SK-N-SH (cell line): ENCODE results near the gene WTAP. TPM values are rescaled to one million over a fixed set of nuclear protein-coding genes. Genes with fewer than 3 reads are reported as not detected.

Source experiments
- CTCF ChIA-PET: fragments of 300-600, 350-600 bp; formaldehyde crosslinking; extraction: SDS; loops from one replicate; lab custom pipeline; 2021; lab: Yijun Ruan, JAX
- POLR2A ChIA-PET: fragments of 350-600 bp; sonication (Branson Sonifier 250); formaldehyde crosslinking; extraction: SDS; loops from one replicate; lab custom pipeline; 2020; ENCODE audit warnings: antibody characterized with exemption, inconsistent platforms; lab: Yijun Ruan, JAX
- DNase-seq: peaks from one replicate; pipeline ENCODE4 v3.0.0; 2012
- H2AFZ ChIP-seq: fragments of 200-600 bp; sonication (generic); 2 replicates; pipeline ENCODE4 v1.8.1; 2016; ENCODE audit warnings: antibody characterized with exemption, mild to moderate bottlenecking, low read depth
- H3F3A ChIP-seq: fragments of 200-600 bp; sonication (generic); replicated peaks from 2 replicates; pipeline ENCODE3; 2016; ENCODE audit warnings: antibody characterized with exemption, mild to moderate bottlenecking; ENCODE audit not compliant: insufficient read depth
- H3K27ac ChIP-seq, 2 experiments: fragments of 200-500 bp in 1 of 2; fragments of 200-600 bp in 1 of 2; sonication (Bioruptor generic) in 1 of 2; sonication (generic), shearing (Covaris generic) in 1 of 2; 2 replicates each; pipeline versions ENCODE4 v1.5.1 to v1.6.1; 2014 to 2016; ENCODE audit warnings: low read depth in 2 of 2, inconsistent platforms in 1 of 2, low read length in 1 of 2, mild to moderate bottlenecking in 1 of 2, mixed read lengths in 1 of 2
- H3K27me3 ChIP-seq: fragments of 200-600 bp; sonication (generic), shearing (Covaris generic); 2 replicates; pipeline ENCODE4 v1.6.1; 2016; ENCODE audit warnings: mixed run types; ENCODE audit not compliant: insufficient read depth
- H3K36me3 ChIP-seq, 2 experiments: fragments of 200-500 bp in 1 of 2; fragments of 200-600 bp in 1 of 2; sonication (Bioruptor generic) in 1 of 2; sonication (generic) in 1 of 2; replicated peaks in 1 of 2; 2 replicates each; pipeline versions ENCODE3 to v1.5.1; 2014 to 2016; ENCODE audit warnings: low read length in 1 of 2, mild to moderate bottlenecking in 1 of 2; ENCODE audit not compliant: insufficient read depth in 2 of 2, control insufficient read depth in 1 of 2
- H3K4me1 ChIP-seq, 2 experiments: fragments of 200-500 bp in 1 of 2; fragments of 200-600 bp in 1 of 2; sonication (Bioruptor generic) in 1 of 2; sonication (generic), shearing (Covaris generic) in 1 of 2; 2 replicates each; pipeline versions ENCODE4 v1.5.1 to v1.6.1; 2014 to 2016; ENCODE audit warnings: low read depth in 1 of 2, low read length in 1 of 2, mixed run types in 1 of 2; ENCODE audit not compliant: insufficient read depth in 2 of 2, control insufficient read depth in 1 of 2
- H3K4me2 ChIP-seq: fragments of 200-600 bp; sonication (generic), shearing (Covaris generic); 2 replicates; pipeline ENCODE4 v1.6.1; 2017; ENCODE audit warnings: mixed run types
- H3K4me3 ChIP-seq, 2 experiments: fragments of 200-500 bp in 1 of 2; fragments of 200-600 bp in 1 of 2; sonication (Bioruptor generic) in 1 of 2; sonication (generic), shearing (Covaris generic) in 1 of 2; 2 replicates each; pipeline versions ENCODE4 v1.5.1 to v1.8.1; 2014 to 2016; ENCODE audit warnings: low read depth in 2 of 2, inconsistent platforms in 1 of 2, low read length in 1 of 2, mild to moderate bottlenecking in 1 of 2, mixed read lengths in 1 of 2, moderate library complexity in 1 of 2
- H3K79me2 ChIP-seq: fragments of 200-600 bp; sonication (generic); 2 replicates; pipeline ENCODE4 v1.8.1; 2017; ENCODE audit warnings: mild to moderate bottlenecking; ENCODE audit not compliant: insufficient read depth
- H3K9ac ChIP-seq: fragments of 200-600 bp; sonication (generic); 2 replicates; pipeline ENCODE4 v1.6.1; 2017; ENCODE audit warnings: mixed run types
- H3K9me2 ChIP-seq: fragments of 200-600 bp; sonication (generic); 2 replicates; pipeline ENCODE4 v1.6.1; 2017; ENCODE audit warnings: mixed run types
- H3K9me3 ChIP-seq: fragments of 200-600 bp; sonication (generic); 2 replicates; pipeline ENCODE4 v1.6.1; 2017; ENCODE audit warnings: mixed run types, mild to moderate bottlenecking, moderate library complexity
- H4K20me1 ChIP-seq: fragments of 200-600 bp; sonication (generic); 2 replicates; pipeline ENCODE4 v1.6.1; 2017; ENCODE audit warnings: mild to moderate bottlenecking, mixed run types; ENCODE audit not compliant: insufficient read depth
- CHD2 ChIP-seq: fragments of 150-350 bp; IDR thresholded peaks from 2 replicates; pipeline ENCODE4 v1.6.1; 2018; ENCODE audit warnings: low read length; ENCODE audit not compliant: partially characterized antibody
- ELF1 ChIP-seq: IDR thresholded peaks from 2 replicates; pipeline ENCODE4 v1.4.0; 2012
- EP300 ChIP-seq, 2 experiments: IDR thresholded peaks; 2 replicates each; pipeline versions ENCODE4 v1.4.0 to v1.6.1; 2012; ENCODE audit warnings: borderline replicate concordance in 1 of 2, low read depth in 1 of 2, low read length in 1 of 2
- FOXM1 ChIP-seq: IDR thresholded peaks from 2 replicates; pipeline ENCODE4 v1.4.0; 2012; ENCODE audit warnings: low read depth, mild to moderate bottlenecking
- NFIC ChIP-seq: IDR thresholded peaks from 2 replicates; pipeline ENCODE4 v1.4.0; 2012; ENCODE audit warnings: borderline replicate concordance
- NRF1 ChIP-seq: IDR thresholded peaks from 2 replicates; pipeline ENCODE4 v1.6.1; 2012; ENCODE audit warnings: low read depth, mild to moderate bottlenecking, low read length
- PBX3 ChIP-seq: IDR thresholded peaks from 2 replicates; pipeline ENCODE4; 2012
- RCOR1 ChIP-seq: fragments of 150-350 bp; IDR thresholded peaks from 2 replicates; pipeline ENCODE4 v1.6.1; 2017; ENCODE audit warnings: antibody characterized with exemption, low read length
- RFX5 ChIP-seq: IDR thresholded peaks from 2 replicates; pipeline ENCODE4 v1.6.1; 2012; ENCODE audit warnings: mild to moderate bottlenecking, improper control_type of control experiment, low read length
- RXRA ChIP-seq: IDR thresholded peaks from 2 replicates; pipeline ENCODE4 v1.4.0; 2012; ENCODE audit warnings: low read depth, mild to moderate bottlenecking, borderline replicate concordance
- SIN3A ChIP-seq: IDR thresholded peaks from 2 replicates; pipeline ENCODE4 v1.6.1; 2012; ENCODE audit warnings: low read depth, mild to moderate bottlenecking, low read length, moderate library complexity, borderline replicate concordance
- SMC3 ChIP-seq: IDR thresholded peaks from 2 replicates; pipeline ENCODE4 v1.6.1; 2012; ENCODE audit warnings: low read depth, low read length, improper control_type of control experiment
- TAF1 ChIP-seq: IDR thresholded peaks from 2 replicates; pipeline ENCODE4 v1.6.1; 2012; ENCODE audit warnings: low read depth, mild to moderate bottlenecking, low read length, moderate library complexity, borderline replicate concordance
- USF1 ChIP-seq: IDR thresholded peaks from 2 replicates; pipeline ENCODE4 v1.4.0; 2012; ENCODE audit warnings: low read depth, borderline replicate concordance
- YY1 ChIP-seq: IDR thresholded peaks from 2 replicates; pipeline ENCODE4 v1.4.0; 2012; ENCODE audit warnings: low read depth, mild to moderate bottlenecking
- WGBS: methylation state at CpG from one replicate; pipeline ENCODE4 v1.1.6; 2017; ENCODE audit warnings: low lambda C conversion rate; 5-methylcytosine and 5-hydroxymethylcytosine counted together
- polyA plus RNA-seq, 3 experiments: library from polyadenylated mRNA; depleted of rRNA; stranded (reverse); fragments of >200 nt; gene quantifications; 2 replicates each; pipeline ENCODE4 v1.2.3, GENCODE V29; 2012
- TF ChIP-seq, protein P1 (sequence below): IDR thresholded peaks from 2 replicates; pipeline ENCODE4 v1.4.0; 2012; ENCODE audit warnings: low read depth, borderline replicate concordance
- TF ChIP-seq, protein P2 (sequence below): IDR thresholded peaks from 2 replicates; pipeline ENCODE4 v1.4.0; 2012; ENCODE audit warnings: low read depth
- TF ChIP-seq, protein P3 (sequence below): fragments of 150-350 bp; IDR thresholded peaks from 2 replicates; pipeline ENCODE4 v1.6.1; 2016; ENCODE audit warnings: mild to moderate bottlenecking, low read depth, low read length
- TF ChIP-seq, protein P4 (sequence below): fragments of 200-600 bp; sonication (generic); IDR thresholded peaks from 2 replicates; pipeline ENCODE4 v1.6.1; 2017; ENCODE audit warnings: antibody characterized with exemption, mild to moderate bottlenecking, moderate library complexity
- TF ChIP-seq, protein P5 (sequence below): fragments of 150-350 bp; IDR thresholded peaks from 2 replicates; pipeline ENCODE4 v1.6.1; 2017; ENCODE audit warnings: antibody characterized with exemption, low read length, low read depth, borderline replicate concordance

The WTAP gene
- 12.8 and 14.0 TPM in 2 replicates for polyA plus RNA-seq (2012; rRNA removed)
- polyA plus RNA-seq (2012; cell fraction: cytosol; rRNA removed) = 18.5 and 25.9 TPM in 2 replicates
- polyA plus RNA-seq (2012; cell fraction: nucleus; rRNA removed) = 14.7 and 20.3 TPM in 2 replicates

- Histone ChIP-seq H3K27ac (peak within 1 kb of the TSS; percentile 97 to 99), H3K9ac (peak within 1 kb of the TSS; percentile 97), H3K9me2 (no peaks in the 10 kb centered on the region), H3K9me3 (no peaks in the 10 kb centered on the region), H3K4me1 (peaks cover 4 to 9% of the 10 kb centered on the region in 2 experiments; a peak in 3 of 4 replicates), H4K20me1 (peaks cover 42% of the 10 kb centered on the region), H3K4me3 (peak within 1 kb of the TSS; percentile 82 to 85), H3K79me2 (peaks cover 93% of the 10 kb centered on the region), H3K4me2 (peak within 1 kb of the TSS; percentile 89), H3K27me3 (no peaks in the 10 kb centered on the region), H3K36me3 (peaks cover 2 to 6% of the 10 kb centered on the region in 2 experiments), H2AFZ (peak within 1 kb of the TSS; percentile 87), H3F3A (no peaks in the 10 kb centered on the region)
- ChIA-PET POLR2A (interaction anchor here (1.0 to 3.4 kb wide), 7 partner anchors 10 to 241 kb away, joined by 3 to 25 read pairs (median 5); partner anchors contain the start of genes ACAT2, MRPL18, SOD2 and TCP1), CTCF (interaction anchor here (1.0 to 3.6 kb wide), 6 partner anchors 8 to 64 kb away, joined by 3 to 21 read pairs (median 3); no protein-coding TSS in a partner anchor)
- WGBS = 0% methylated on average over 7 of the region's 93 CpGs
- DNase-seq = peak; percentile 95
- peak; percentile 36 for TF ChIP-seq NRF1
- TF ChIP-seq, protein P1, sequence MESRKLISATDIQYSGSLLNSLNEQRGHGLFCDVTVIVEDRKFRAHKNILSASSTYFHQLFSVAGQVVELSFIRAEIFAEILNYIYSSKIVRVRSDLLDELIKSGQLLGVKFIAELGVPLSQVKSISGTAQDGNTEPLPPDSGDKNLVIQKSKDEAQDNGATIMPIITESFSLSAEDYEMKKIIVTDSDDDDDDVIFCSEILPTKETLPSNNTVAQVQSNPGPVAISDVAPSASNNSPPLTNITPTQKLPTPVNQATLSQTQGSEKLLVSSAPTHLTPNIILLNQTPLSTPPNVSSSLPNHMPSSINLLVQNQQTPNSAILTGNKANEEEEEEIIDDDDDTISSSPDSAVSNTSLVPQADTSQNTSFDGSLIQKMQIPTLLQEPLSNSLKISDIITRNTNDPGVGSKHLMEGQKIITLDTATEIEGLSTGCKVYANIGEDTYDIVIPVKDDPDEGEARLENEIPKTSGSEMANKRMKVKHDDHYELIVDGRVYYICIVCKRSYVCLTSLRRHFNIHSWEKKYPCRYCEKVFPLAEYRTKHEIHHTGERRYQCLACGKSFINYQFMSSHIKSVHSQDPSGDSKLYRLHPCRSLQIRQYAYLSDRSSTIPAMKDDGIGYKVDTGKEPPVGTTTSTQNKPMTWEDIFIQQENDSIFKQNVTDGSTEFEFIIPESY = 0 out of 2 replicates have a peak, but pooled peaks have one; percentile 27
- peak; percentile 11; the same call in 1 of the 2 replicates for TF ChIP-seq NFIC
- TF ChIP-seq TAF1 = peak; percentile 82
- 0 out of 4 replicates have a peak, but pooled peaks of 1 of the 2 experiments have one; percentile 28 for TF ChIP-seq EP300 (IDR thresholded peaks at IDR 0.05; ENCODE audit: borderline replicate concordance in 1 of 2, low read depth in 1 of 2, low read length in 1 of 2)
- TF ChIP-seq, protein P2, sequence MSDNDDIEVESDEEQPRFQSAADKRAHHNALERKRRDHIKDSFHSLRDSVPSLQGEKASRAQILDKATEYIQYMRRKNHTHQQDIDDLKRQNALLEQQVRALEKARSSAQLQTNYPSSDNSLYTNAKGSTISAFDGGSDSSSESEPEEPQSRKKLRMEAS = peak; percentile 97
- TF ChIP-seq, protein P3, sequence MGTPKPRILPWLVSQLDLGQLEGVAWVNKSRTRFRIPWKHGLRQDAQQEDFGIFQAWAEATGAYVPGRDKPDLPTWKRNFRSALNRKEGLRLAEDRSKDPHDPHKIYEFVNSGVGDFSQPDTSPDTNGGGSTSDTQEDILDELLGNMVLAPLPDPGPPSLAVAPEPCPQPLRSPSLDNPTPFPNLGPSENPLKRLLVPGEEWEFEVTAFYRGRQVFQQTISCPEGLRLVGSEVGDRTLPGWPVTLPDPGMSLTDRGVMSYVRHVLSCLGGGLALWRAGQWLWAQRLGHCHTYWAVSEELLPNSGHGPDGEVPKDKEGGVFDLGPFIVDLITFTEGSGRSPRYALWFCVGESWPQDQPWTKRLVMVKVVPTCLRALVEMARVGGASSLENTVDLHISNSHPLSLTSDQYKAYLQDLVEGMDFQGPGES = peak; percentile 32; the same call in 1 of the 2 replicates
- peak; percentile 89 for TF ChIP-seq PBX3
- TF ChIP-seq, protein P4, sequence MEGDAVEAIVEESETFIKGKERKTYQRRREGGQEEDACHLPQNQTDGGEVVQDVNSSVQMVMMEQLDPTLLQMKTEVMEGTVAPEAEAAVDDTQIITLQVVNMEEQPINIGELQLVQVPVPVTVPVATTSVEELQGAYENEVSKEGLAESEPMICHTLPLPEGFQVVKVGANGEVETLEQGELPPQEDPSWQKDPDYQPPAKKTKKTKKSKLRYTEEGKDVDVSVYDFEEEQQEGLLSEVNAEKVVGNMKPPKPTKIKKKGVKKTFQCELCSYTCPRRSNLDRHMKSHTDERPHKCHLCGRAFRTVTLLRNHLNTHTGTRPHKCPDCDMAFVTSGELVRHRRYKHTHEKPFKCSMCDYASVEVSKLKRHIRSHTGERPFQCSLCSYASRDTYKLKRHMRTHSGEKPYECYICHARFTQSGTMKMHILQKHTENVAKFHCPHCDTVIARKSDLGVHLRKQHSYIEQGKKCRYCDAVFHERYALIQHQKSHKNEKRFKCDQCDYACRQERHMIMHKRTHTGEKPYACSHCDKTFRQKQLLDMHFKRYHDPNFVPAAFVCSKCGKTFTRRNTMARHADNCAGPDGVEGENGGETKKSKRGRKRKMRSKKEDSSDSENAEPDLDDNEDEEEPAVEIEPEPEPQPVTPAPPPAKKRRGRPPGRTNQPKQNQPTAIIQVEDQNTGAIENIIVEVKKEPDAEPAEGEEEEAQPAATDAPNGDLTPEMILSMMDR = no peak
- no peak for TF ChIP-seq RXRA
- peak; percentile 83 for TF ChIP-seq ELF1
- TF ChIP-seq SMC3 = no peak
- peak; percentile 52; the same call in 1 of the 2 replicates for TF ChIP-seq RFX5
- TF ChIP-seq FOXM1 = no peak
- TF ChIP-seq, protein P5, sequence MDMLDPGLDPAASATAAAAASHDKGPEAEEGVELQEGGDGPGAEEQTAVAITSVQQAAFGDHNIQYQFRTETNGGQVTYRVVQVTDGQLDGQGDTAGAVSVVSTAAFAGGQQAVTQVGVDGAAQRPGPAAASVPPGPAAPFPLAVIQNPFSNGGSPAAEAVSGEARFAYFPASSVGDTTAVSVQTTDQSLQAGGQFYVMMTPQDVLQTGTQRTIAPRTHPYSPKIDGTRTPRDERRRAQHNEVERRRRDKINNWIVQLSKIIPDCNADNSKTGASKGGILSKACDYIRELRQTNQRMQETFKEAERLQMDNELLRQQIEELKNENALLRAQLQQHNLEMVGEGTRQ = no peak
- peak; percentile 87 for TF ChIP-seq YY1
- peak; percentile 66 for TF ChIP-seq RCOR1
- TF ChIP-seq CHD2 = peak; percentile 98
- TF ChIP-seq USF1 = peak; percentile 70; the same call in 1 of the 2 replicates
- peak; percentile 54; the same call in 1 of the 2 replicates for TF ChIP-seq SIN3A
Observed at GRCh38 chr6:159726918-159727716, at the start of gene WTAP. TSS of gene WTAP (plus strand) at chr6:159727506. CDS start at chr6:159736266, 8,760 bp downstream.
